Glomerular endothelial cell (primary cell): ENCODE measurements around the gene CYTH1. TPM values are rescaled to one million over a fixed set of nuclear protein-coding genes. Genes with fewer than 3 reads are reported as not detected.
"Not testable (repeated sequence)": the region's sequence is repeated elsewhere in the genome, so short reads cannot be mapped to it uniquely, and the experiment has no call there.

ENCODE experiments used
- DNase-seq: peaks from one replicate; pipeline ENCODE4 v3.0.0-alpha.2; 2011; ENCODE audit warnings: low read depth, low spot score; ENCODE audit errors: extremely low read depth
- total RNA-seq: library from RNA; depleted of rRNA; stranded (reverse); fragments of >200 nt; gene quantifications from 2 replicates; pipeline ENCODE4 v1.2.3, GENCODE V29; 2015

The CYTH1 gene
- total RNA-seq, 1 donor from 2014 or later = 61.6 TPM

- no peak for DNase-seq
Measured at GRCh38 chr17:78674595-78675315, 107.3 kb downstream of the CYTH1 start.

GRCh38 chr17:78674156-78674555 is 107.9 kb downstream of the CYTH1 start:
- DNase-seq = no peak

DNA sequence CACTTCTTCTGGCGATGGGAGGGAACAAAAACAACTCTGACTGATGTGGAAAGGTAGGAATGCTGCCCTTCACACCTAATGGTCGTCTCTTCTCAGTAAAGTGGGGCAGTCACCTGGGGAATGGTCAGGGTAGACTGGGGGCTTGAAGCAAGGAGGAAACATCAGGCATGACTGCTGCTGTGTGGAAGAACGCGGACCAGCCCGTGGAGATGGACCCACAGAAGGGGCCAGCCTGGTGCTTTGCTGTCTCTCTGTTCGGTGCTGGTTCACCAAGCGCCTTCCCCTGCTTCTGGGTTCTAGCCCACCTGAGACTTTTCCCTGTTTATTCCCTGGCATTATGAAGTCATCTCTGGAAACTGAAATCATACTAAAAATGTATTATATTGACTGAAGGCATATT is 108.7 kb downstream of the CYTH1 start:
- DNase-seq = no peak

DNA sequence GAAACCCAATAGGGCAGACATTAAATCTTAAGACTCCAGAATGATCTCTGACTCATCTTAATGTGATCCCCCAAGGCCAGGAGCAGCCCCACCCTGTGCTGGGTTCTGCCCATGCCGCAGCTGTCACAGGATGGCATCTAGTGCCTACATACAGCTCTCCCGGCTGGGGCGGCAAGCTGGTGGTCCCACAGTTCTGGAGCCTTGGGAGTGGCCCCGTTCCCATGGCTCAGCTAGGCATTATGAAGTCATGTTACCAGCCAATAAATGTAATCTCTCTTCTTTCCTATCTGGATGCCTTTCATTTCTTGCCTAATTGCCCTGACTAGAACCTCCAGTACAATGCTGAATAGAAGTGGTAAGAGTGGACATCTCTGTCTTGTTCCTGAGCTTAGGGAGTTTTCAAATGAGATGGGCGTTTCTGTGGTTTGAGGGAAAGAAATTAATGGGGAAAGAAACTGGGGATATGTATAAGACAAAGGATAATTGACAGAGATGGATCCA is 109.2 kb downstream of the CYTH1 start:
- no peak for DNase-seq

DNA sequence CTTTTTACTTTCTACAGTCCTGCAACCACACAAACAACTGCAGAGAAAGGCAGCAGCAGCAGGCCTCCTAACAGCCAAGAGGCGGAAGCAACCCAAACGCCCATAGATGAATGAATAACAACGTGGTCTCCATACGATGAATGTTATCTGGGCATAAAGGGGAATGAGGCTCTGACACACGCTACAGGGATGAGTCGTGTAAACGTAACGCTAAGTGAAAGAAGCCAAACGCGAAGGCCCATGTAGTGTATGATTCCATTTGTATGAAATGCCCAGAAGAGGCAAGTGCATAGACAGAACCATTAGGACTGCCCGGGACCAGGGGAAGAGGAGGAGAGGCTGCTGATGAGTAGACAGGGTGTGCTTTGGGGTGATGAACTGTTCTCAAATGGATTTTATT is 110.1 kb downstream of the CYTH1 start:
- DNase-seq = no peak

GRCh38 chr17:78671726-78672001 is 110.4 kb downstream of the CYTH1 start:
- not testable (repeated sequence) for DNase-seq

- no peak for DNase-seq
Measured at GRCh38 chr17:78670850-78671725, 111.0 kb downstream of the CYTH1 start.

GRCh38 chr17:78669975-78670518 is 112.0 kb downstream of the CYTH1 start:
- no peak for DNase-seq

DNA sequence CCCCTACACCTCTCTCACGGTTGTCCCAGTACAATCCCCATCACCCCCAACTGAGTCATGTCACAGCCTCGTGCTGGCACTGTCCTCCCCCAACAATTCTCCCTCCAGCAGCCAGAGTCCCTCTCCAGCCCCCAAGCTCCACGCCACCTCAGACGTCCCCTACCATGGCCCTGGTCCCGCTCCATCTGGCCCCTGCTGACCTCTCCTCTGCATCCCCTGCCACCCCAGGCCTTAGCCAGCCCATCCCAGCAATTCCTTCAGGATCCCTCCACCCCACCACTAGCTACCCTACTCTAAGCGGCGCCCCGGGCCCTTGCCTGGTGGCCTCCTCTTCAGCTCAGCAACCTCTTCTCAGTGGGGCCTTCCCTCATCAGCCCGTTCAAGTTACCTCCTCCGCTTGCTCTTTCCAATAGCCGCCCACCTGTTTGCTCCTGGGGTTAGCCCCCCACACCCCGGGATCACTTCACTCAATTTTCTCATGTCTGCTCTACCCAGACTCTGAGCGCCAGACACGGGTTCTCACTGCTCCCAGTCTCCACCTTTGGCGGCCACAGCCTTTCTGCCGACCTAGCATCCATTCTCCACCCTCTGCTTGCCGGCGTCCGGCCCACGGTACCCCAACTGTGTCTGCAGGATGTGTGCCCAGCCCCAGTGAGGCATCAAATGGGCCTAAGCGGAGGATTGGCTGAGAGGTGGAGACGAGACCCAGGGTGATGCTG is 112.7 kb downstream of the CYTH1 start:
- no peak for DNase-seq

GRCh38 chr17:78668847-78669246 is 113.2 kb downstream of the CYTH1 start:
- no peak for DNase-seq

GRCh38 chr17:78667741-78668640 is 114.1 kb downstream of the CYTH1 start:
- no peak for DNase-seq

DNA sequence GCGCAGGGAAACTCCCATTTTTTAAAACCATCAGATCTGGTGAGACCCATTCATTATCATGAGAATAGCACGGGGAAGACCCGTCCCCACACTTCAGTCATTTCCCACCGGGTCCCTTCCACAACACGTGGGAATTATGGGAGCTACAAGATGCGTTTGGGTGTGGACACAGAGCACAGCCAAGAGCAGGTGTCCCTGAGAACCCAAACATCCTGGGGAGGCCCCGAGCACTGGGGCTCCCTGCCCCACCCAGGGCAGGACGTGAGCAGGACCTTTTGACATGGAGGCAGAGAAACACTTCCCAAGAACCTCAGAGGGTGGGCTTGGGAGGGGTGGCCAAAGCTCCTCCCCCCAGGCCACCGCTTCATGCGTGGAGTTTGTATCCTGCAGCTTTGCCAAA is 115.0 kb downstream of the CYTH1 start:
- no peak for DNase-seq

DNA sequence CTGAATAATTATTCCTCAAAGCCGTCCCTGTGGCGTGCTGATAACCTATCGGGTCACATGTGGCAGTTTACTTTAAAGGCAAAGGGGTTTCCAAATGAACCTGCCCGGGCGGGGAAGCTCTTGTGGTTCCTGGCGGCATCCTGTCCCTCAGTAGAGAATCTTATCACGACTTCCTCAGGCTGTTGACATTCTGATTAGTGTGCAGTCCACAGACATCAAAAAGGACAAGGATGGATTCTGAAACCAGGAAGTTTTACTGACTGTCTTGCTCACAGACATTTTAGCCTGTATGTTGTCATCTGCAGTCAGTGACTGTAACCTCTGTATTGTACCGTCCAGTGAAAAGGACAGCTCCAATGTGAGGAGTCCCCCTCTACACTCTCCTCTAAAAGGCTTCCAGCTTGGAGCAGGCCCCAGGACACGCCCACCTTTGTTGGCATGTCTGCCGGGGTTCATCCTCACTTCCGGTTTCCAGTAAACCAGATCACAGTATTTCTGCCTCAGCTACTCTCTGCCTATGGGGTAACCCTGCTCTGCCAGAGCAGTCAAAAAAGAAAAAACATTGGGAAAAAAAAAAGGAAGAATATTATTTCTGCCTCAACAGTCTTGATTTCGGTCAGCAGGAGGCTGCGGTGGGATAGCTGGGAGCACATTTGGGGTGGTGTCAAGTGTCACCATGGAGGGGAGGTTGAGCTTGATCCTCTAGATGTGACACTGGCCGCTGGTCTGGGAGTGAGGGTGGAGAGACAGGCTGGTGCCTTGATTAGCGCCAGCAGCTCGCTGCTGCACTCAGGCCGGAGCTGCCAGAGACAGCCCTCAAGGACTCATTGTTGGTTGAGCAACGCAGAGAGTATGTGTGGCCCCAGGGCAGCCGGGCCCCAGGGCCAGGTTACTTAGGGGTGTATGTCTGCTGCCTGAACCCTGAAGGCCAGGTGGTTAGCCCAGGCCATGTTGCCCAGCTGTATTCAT is 115.8 kb downstream of the CYTH1 start:
- DNase-seq = no peak

GRCh38 chr17:78665387-78665951 is 116.6 kb downstream of the CYTH1 start:
- no peak for DNase-seq

- no peak for DNase-seq
Measured at GRCh38 chr17:78664476-78665386, 117.3 kb downstream of the CYTH1 start.

- DNase-seq = no peak
Measured at GRCh38 chr17:78661093-78661770, 120.8 kb downstream of the CYTH1 start.

- no peak for DNase-seq
Measured at GRCh38 chr17:78659546-78659945, 122.5 kb downstream of the CYTH1 start.
